ENCODE measurements around the gene TULP1. TPM values are rescaled to one million over a fixed set of nuclear protein-coding genes. Genes with fewer than 3 reads are reported as not detected.

Gene TULP1
- total and polyA plus RNA-seq, 2 of the 13 experiments (the other 11 are each of a cell fraction or from before 2014, with no cell fraction given): not detected

GRCh38 chr6:35468181-35468979 lies 44.3 kb downstream of the TULP1 start, which contains the start of gene RPL10A (continued):
- TF ChIP-seq ZFP41 (CRISPR knock-in tag; IDR thresholded peaks at IDR 0.05; ENCODE audit: borderline replicate concordance) (peak; percentile 93), ZNF460 (CRISPR knock-in tag; IDR thresholded peaks at IDR 0.05; ENCODE audit: borderline replicate concordance) (peak; percentile 12; the same call in 1 of the 2 replicates), CEBPG (CRISPR knock-in tag; IDR thresholded peaks at IDR 0.05) (peak; percentile 82), GLMP (CRISPR knock-in tag; IDR thresholded peaks at IDR 0.05; ENCODE audit: borderline replicate concordance) (peak; percentile 91; the same call in 1 of the 2 replicates), ZNF451 (CRISPR knock-in tag; IDR thresholded peaks at IDR 0.05) (peak; percentile 93), ZNF337 (CRISPR knock-in tag; IDR thresholded peaks at IDR 0.05; ENCODE audit: borderline replicate concordance, low read depth) (peak; percentile 93), HNRNPH1 (optimal IDR thresholded peaks at IDR 0.05; ENCODE audit: low read depth, low read length) (no peak), ZNF766 (CRISPR knock-in tag; IDR thresholded peaks at IDR 0.05; ENCODE audit: borderline replicate concordance) (no peak; the same call in none of the 2 replicates), ZBTB21 (CRISPR knock-in tag; IDR thresholded peaks at IDR 0.05) (no peak), POLR2AphosphoS2 (IDR thresholded peaks at IDR 0.05; ENCODE audit: low read depth, low read length) (peak; percentile 96), IKZF1 (IDR thresholded peaks at IDR 0.05) (no peak), ZNF180 (CRISPR knock-in tag; IDR thresholded peaks at IDR 0.05; ENCODE audit: borderline replicate concordance, low read depth) (no peak), CC2D1A (CRISPR knock-in tag; IDR thresholded peaks at IDR 0.05) (no peak), REPIN1 (CRISPR knock-in tag; IDR thresholded peaks at IDR 0.05; ENCODE audit: borderline replicate concordance, low read depth) (peak; percentile 95), ZNF773 (CRISPR knock-in tag; IDR thresholded peaks at IDR 0.05; ENCODE audit: borderline replicate concordance) (0 out of 2 replicates have a peak, but pooled peaks have one; percentile 48), RFXANK (CRISPR knock-in tag; IDR thresholded peaks at IDR 0.05) (peak; percentile 87), ZNF225 (CRISPR knock-in tag; IDR thresholded peaks at IDR 0.05) (peak; percentile 97), ZNF546 (CRISPR knock-in tag; conservative IDR thresholded peaks at IDR 0.05) (peak; percentile 98), GATAD1 (CRISPR knock-in tag; IDR thresholded peaks at IDR 0.05) (peak; percentile 91), PRDM4 (CRISPR knock-in tag; IDR thresholded peaks at IDR 0.05; ENCODE audit: borderline replicate concordance) (peak; percentile 72; the same call in 1 of the 2 replicates), ZNF12 (CRISPR knock-in tag; IDR thresholded peaks at IDR 0.05) (peak; percentile 52), DRAP1 (CRISPR knock-in tag; IDR thresholded peaks at IDR 0.05) (peak; percentile 99), ARNT2 (CRISPR knock-in tag; IDR thresholded peaks at IDR 0.05; ENCODE audit: low read depth) (peak; percentile 100), ZNF296 (CRISPR knock-in tag; conservative IDR thresholded peaks at IDR 0.05) (0 out of 2 replicates have a peak, but pooled peaks have one; percentile 22)
- TF ChIP-seq, protein P1, sequence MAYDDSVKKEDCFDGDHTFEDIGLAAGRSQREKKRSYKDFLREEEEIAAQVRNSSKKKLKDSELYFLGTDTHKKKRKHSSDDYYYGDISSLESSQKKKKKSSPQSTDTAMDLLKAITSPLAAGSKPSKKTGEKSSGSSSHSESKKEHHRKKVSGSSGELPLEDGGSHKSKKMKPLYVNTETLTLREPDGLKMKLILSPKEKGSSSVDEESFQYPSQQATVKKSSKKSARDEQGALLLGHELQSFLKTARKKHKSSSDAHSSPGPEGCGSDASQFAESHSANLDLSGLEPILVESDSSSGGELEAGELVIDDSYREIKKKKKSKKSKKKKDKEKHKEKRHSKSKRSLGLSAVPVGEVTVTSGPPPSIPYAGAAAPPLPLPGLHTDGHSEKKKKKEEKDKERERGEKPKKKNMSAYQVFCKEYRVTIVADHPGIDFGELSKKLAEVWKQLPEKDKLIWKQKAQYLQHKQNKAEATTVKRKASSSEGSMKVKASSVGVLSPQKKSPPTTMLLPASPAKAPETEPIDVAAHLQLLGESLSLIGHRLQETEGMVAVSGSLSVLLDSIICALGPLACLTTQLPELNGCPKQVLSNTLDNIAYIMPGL (CRISPR knock-in tag; IDR thresholded peaks at IDR 0.05; ENCODE audit: borderline replicate concordance in 1 of 2, low read depth in 1 of 2): peak; percentile 96 to 97
